GM23248 (cell line): ENCODE results near the gene HOXB6. TPM values are rescaled to one million over a fixed set of nuclear protein-coding genes. Genes with fewer than 3 reads are reported as not detected.
A peak's percentile ranks its signal among the peaks of the same experiment; 100 is the strongest.

Experiments
- DNase-seq: peaks from one replicate; pipeline ENCODE4 v3.0.0-alpha.2; 2015
- H2AFZ ChIP-seq: fragments of 200-600 bp; sonication (generic); 2 replicates; pipeline ENCODE4 v1.6.1; 2016; ENCODE audit warnings: antibody characterized with exemption
- H3F3A ChIP-seq: fragments of 200-600 bp; sonication (generic); 2 replicates; pipeline ENCODE4 v1.6.1; 2016; ENCODE audit warnings: mild to moderate bottlenecking, antibody characterized with exemption, mixed run types; ENCODE audit not compliant: insufficient read depth
- H3K27ac ChIP-seq: fragments of 200-600 bp; sonication (generic); 2 replicates; pipeline ENCODE4 v1.5.1; 2016; ENCODE audit warnings: mild to moderate bottlenecking
- H3K27me3 ChIP-seq: fragments of 200-600 bp; sonication (generic); replicated peaks from 2 replicates; pipeline ENCODE4 v1.6.1; 2016; ENCODE audit warnings: mild to moderate bottlenecking; ENCODE audit not compliant: insufficient read depth
- H3K36me3 ChIP-seq: fragments of 200-600 bp; sonication (generic); 2 replicates; pipeline ENCODE4 v1.6.1; 2016; ENCODE audit warnings: low read depth, mild to moderate bottlenecking
- H3K4me1 ChIP-seq: fragments of 200-600 bp; sonication (generic); 2 replicates; pipeline ENCODE4 v1.6.1; 2016; ENCODE audit warnings: mild to moderate bottlenecking; ENCODE audit not compliant: insufficient read depth
- H3K4me2 ChIP-seq: fragments of 200-600 bp; sonication (generic); one replicate; pipeline ENCODE4 v1.6.1; 2016; ENCODE audit warnings: mild to moderate bottlenecking; ENCODE audit not compliant: unreplicated experiment
- H3K4me3 ChIP-seq: fragments of 200-600 bp; sonication (generic); 2 replicates; pipeline ENCODE4 v1.5.1; 2016; ENCODE audit warnings: mild to moderate bottlenecking
- H3K79me2 ChIP-seq: fragments of 200-600 bp; sonication (generic); 2 replicates; pipeline ENCODE4 v1.6.1; 2016; ENCODE audit warnings: mild to moderate bottlenecking; ENCODE audit not compliant: insufficient read depth
- H3K9ac ChIP-seq: fragments of 200-600 bp; sonication (generic); 2 replicates; pipeline ENCODE4 v1.6.1; 2016; ENCODE audit warnings: mild to moderate bottlenecking
- H3K9me2 ChIP-seq: fragments of 200-600 bp; sonication (generic); 2 replicates; pipeline ENCODE4 v1.6.1; 2016; ENCODE audit warnings: mixed run types, mild to moderate bottlenecking, moderate library complexity; ENCODE audit not compliant: insufficient read depth
- H3K9me3 ChIP-seq: fragments of 200-600 bp; sonication (generic); one replicate; pipeline ENCODE4 v1.6.1; 2017; ENCODE audit warnings: low read depth
- H4K20me1 ChIP-seq: fragments of 200-600 bp; sonication (generic); 2 replicates; pipeline ENCODE4 v1.6.0; 2016; ENCODE audit not compliant: insufficient read depth
- EZH2 ChIP-seq: fragments of 200-600 bp; sonication (generic); IDR thresholded peaks from 2 replicates; pipeline ENCODE4 v1.6.1; 2018; ENCODE audit warnings: antibody characterized with exemption, mild to moderate bottlenecking; ENCODE audit not compliant: insufficient read depth, poor library complexity, severe bottlenecking
- EZH2phosphoT487 ChIP-seq: fragments of 200-600 bp; sonication (generic); IDR thresholded peaks from 2 replicates; pipeline ENCODE4 v1.6.1; 2018; ENCODE audit warnings: antibody characterized with exemption, moderate library complexity, mild to moderate bottlenecking, low read depth; ENCODE audit not compliant: insufficient read depth
- WGBS, 2 experiments: methylation state at CpG; one replicate each; pipeline ENCODE4 v1.1.6; 2015 to 2017; ENCODE audit warnings: low lambda C conversion rate in 2 of 2, low coverage in 1 of 2; ENCODE audit errors: missing lambda C conversion rate in 2 of 2; 5-methylcytosine and 5-hydroxymethylcytosine counted together
- in situ Hi-C: fragments of 300-500 bp; cut with MboI; formaldehyde crosslinking; loops from 2 replicates; pipeline ENCODE4 v1.15.0; 2020
- polyA plus RNA-seq: library from polyadenylated mRNA; unstranded; fragments of >200 nt; fragmentation: Nextera tagmentation; extraction: Ambion mirVana; gene quantifications from 2 replicates; pipeline ENCODE4 v1.2.1, GENCODE V29; 2016
- total RNA-seq: library from RNA; depleted of rRNA; stranded (reverse); fragments of >200 nt; shearing (Covaris generic); gene quantifications from 2 replicates; pipeline ENCODE4 v1.2.3, GENCODE V29; 2014

Gene HOXB6
- total and polyA plus RNA-seq, 2 experiments from 2014 or later, result 6.2 to 7.5 TPM

GRCh38 chr17:48551214-48551555 lies 53.6 kb downstream of the HOXB6 start:
- DNase-seq, result no peak
- Histone ChIP-seq H3K4me3 (no peak overlapping the region), H3K27ac (no peak overlapping the region), H2AFZ (no peak overlapping the region), H3K36me3 (no peaks in the 10 kb centered on the region; the same call in 1 of the 2 replicates), H3K4me1 (peaks cover 34% of the 10 kb centered on the region), H4K20me1 (no peaks in the 10 kb centered on the region), H3K9ac (no peak overlapping the region), H3K4me2 (no peak overlapping the region), H3F3A (peaks cover 33% of the 10 kb centered on the region), H3K79me2 (peaks cover 31% of the 10 kb centered on the region), H3K9me2 (no peaks in the 10 kb centered on the region), H3K9me3 (no peaks in the 10 kb centered on the region), H3K27me3 (no peaks in the 10 kb centered on the region)
- in situ Hi-C loops, result no loop called here
- TF ChIP-seq EZH2, result no peak
- TF ChIP-seq EZH2phosphoT487, result no peak
- 92 to 93% methylated on average over 10 to 19 of the region's 19 CpGs for WGBS, 2 experiments

GRCh38 chr17:48550502-48551213 lies 54.1 kb downstream of the HOXB6 start:
- H3K9me2 ChIP-seq, result no peaks in the 10 kb centered on the region
- H3K27me3 ChIP-seq, result no peaks in the 10 kb centered on the region
- H3K9ac ChIP-seq, result no peak overlapping the region
- peaks cover 37% of the 10 kb centered on the region for H3K79me2 ChIP-seq
- H3F3A ChIP-seq, result peaks cover 34% of the 10 kb centered on the region
- H3K4me2 ChIP-seq, result no peak overlapping the region
- no peak overlapping the region for H2AFZ ChIP-seq
- H3K9me3 ChIP-seq, result no peaks in the 10 kb centered on the region
- TF ChIP-seq EZH2 (no peak), EZH2phosphoT487 (no peak)
- in situ Hi-C loops, result no loop called here
- no peaks in the 10 kb centered on the region; the same call in 1 of the 2 replicates for H3K36me3 ChIP-seq
- H3K27ac ChIP-seq, result no peak overlapping the region
- WGBS, 2 experiments, result 83 to 93% methylated on average over 16 to 68 of the region's 70 CpGs
- H4K20me1 ChIP-seq, result no peaks in the 10 kb centered on the region
- no peak overlapping the region for H3K4me3 ChIP-seq
- no peak for DNase-seq
- H3K4me1 ChIP-seq, result peaks cover 34% of the 10 kb centered on the region

GRCh38 chr17:48549914-48550501 lies 54.8 kb downstream of the HOXB6 start:
- Histone ChIP-seq H3K4me1 (peaks cover 39% of the 10 kb centered on the region), H3F3A (peaks cover 39% of the 10 kb centered on the region), H3K4me3 (no peak overlapping the region), H3K9me2 (no peaks in the 10 kb centered on the region), H4K20me1 (no peaks in the 10 kb centered on the region), H3K4me2 (no peak overlapping the region), H3K27ac (no peak overlapping the region), H3K79me2 (peaks cover 42% of the 10 kb centered on the region), H3K9ac (no peak overlapping the region), H2AFZ (no peak overlapping the region), H3K36me3 (no peaks in the 10 kb centered on the region; the same call in 1 of the 2 replicates), H3K27me3 (no peaks in the 10 kb centered on the region), H3K9me3 (no peaks in the 10 kb centered on the region)
- TF ChIP-seq EZH2, result no peak
- TF ChIP-seq EZH2phosphoT487, result no peak
- 72 to 88% methylated on average over 13 to 18 of the region's 18 CpGs for WGBS, 2 experiments
- no peak for DNase-seq
- in situ Hi-C loops, result no loop called here

- peaks cover 39% of the 10 kb centered on the region for H3F3A ChIP-seq
- no peaks in the 10 kb centered on the region for H4K20me1 ChIP-seq
- WGBS, 2 experiments, result 62 to 64% methylated on average over 3 of the region's 3 CpGs
- peak overlapping the region; percentile 96; the same call in 1 of the 2 replicates for H3K27ac ChIP-seq
- TF ChIP-seq EZH2, result no peak
- TF ChIP-seq EZH2phosphoT487, result no peak
- no peaks in the 10 kb centered on the region for H3K9me2 ChIP-seq
- H3K4me2 ChIP-seq, result no peak overlapping the region
- H3K27me3 ChIP-seq, result no peaks in the 10 kb centered on the region
- H3K4me1 ChIP-seq, result peaks cover 39% of the 10 kb centered on the region
- H3K9me3 ChIP-seq, result no peaks in the 10 kb centered on the region
- H2AFZ ChIP-seq, result no peak overlapping the region
- H3K79me2 ChIP-seq, result peaks cover 42% of the 10 kb centered on the region
- no peak overlapping the region for H3K9ac ChIP-seq
- no peak overlapping the region for H3K4me3 ChIP-seq
- H3K36me3 ChIP-seq, result no peaks in the 10 kb centered on the region; the same call in 1 of the 2 replicates
- in situ Hi-C loops, result no loop called here
- no peak for DNase-seq
Measured at GRCh38 chr17:48549281-48549630, 55.5 kb downstream of the HOXB6 start.
